Jurkat, Clone E6-1 (cell line): ENCODE measurements around the gene COL10A1.
"Not testable (repeated sequence)": the region's sequence is repeated elsewhere in the genome, so short reads cannot be mapped to it uniquely, and the experiment has no call there.

Experiments used
- DNase-seq: peaks from one replicate; pipeline ENCODE4 v3.0.0-alpha.2; 2011; ENCODE audit warnings: low read depth, low spot score
- H3K4me3 ChIP-seq: 2 replicates; pipeline ENCODE4 v1.5.1; 2011; ENCODE audit warnings: mild to moderate bottlenecking, low read length, control low read depth, moderate library complexity

COL10A1 gene

GRCh38 chr6:116096048-116096759, 29.7 kb downstream of the COL10A1 start:
- DNase-seq, H3K4me3 ChIP-seq: not testable (repeated sequence)

GRCh38 chr6:116094041-116094440, 31.9 kb downstream of the COL10A1 start:
- H3K4me3 ChIP-seq, result no peak overlapping the region
- DNase-seq, result no peak

GRCh38 chr6:116090251-116090650, 35.7 kb downstream of the COL10A1 start:
- no peak overlapping the region for H3K4me3 ChIP-seq
- no peak for DNase-seq

GRCh38 chr6:116088946-116089345, 37.0 kb downstream of the COL10A1 start:
- DNase-seq, result no peak
- H3K4me3 ChIP-seq, result no peak overlapping the region

GRCh38 chr6:116087437-116088027, 38.4 kb downstream of the COL10A1 start:
- no peak overlapping the region for H3K4me3 ChIP-seq
- DNase-seq, result no peak

- no peak for DNase-seq
These were observed 41.6 kb downstream of the COL10A1 start for GRCh38 chr6:116084284-116084683.

GRCh38 chr6:116083052-116083451, 42.9 kb downstream of the COL10A1 start:
- no peak for DNase-seq
- no peak overlapping the region for H3K4me3 ChIP-seq

More at GRCh38 chr6:116084284-116084683, 41.6 kb downstream of the COL10A1 start:
- no peak overlapping the region for H3K4me3 ChIP-seq

GRCh38 chr6:116078945-116079344, 47.0 kb downstream of the COL10A1 start:
- H3K4me3 ChIP-seq, result no peak overlapping the region
- no peak for DNase-seq

- DNase-seq, result no peak
- H3K4me3 ChIP-seq, result no peak overlapping the region
These were observed 47.4 kb downstream of the COL10A1 start for GRCh38 chr6:116078522-116078921.

GRCh38 chr6:116074732-116075390, 51.1 kb downstream of the COL10A1 start:
- no peak for DNase-seq
- no peak overlapping the region for H3K4me3 ChIP-seq

GRCh38 chr6:116073765-116074440, 52.0 kb downstream of the COL10A1 start:
- no peak overlapping the region for H3K4me3 ChIP-seq
- DNase-seq, result no peak

- peak; percentile 2 for DNase-seq
- no peak overlapping the region for H3K4me3 ChIP-seq
These were observed 53.6 kb downstream of the COL10A1 start for GRCh38 chr6:116072368-116072767.

GRCh38 chr6:116070616-116071389, 55.1 kb downstream of the COL10A1 start:
- no peak overlapping the region for H3K4me3 ChIP-seq
- no peak for DNase-seq

GRCh38 chr6:116070101-116070500, 55.8 kb downstream of the COL10A1 start:
- DNase-seq, result no peak
- H3K4me3 ChIP-seq, result no peak overlapping the region
